ENCODE results near the gene PARL.

DNA sequence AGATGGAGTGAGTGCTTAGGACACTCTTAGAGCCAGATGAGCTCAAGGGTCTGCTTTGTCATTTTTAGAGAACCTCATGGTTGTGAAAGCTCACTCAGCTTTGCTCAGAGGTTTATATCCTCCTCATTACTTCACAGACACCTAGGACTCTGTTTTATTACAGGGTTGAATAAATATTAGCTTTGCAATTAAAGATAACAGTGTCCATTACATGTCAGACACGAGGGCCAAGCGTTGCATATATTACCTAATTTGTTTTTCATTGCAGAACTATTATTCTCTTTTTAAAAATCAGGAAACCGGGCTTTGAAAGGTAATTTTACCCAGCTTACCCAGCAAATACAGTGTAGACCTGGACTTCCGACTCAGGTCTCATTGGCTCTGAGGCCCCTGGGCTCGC, 75.4 kb downstream of the PARL start:
- TF ChIP-seq POLR2A (IDR thresholded peaks at IDR 0.05), result no peak
- no peak for TF ChIP-seq CTCF (IDR thresholded peaks at IDR 0.05)
